Ascending aorta (tissue), 2 donors: ENCODE measurements around the gene KLHL14. TPM values are rescaled to one million over a fixed set of nuclear protein-coding genes. Genes with fewer than 3 reads are reported as not detected.

Experiments used
- DNase-seq, 2 donors: peaks; one replicate each; pipeline ENCODE4 v3.0.0-alpha.2; 2019; ENCODE audit warnings: low spot score in 2 of 2
- H3K27ac ChIP-seq, 2 donors: fragments of 200-600 bp; sonication (generic); one replicate each; pipeline ENCODE4 v1.5.1; 2016 to 2017; ENCODE audit warnings: mild to moderate bottlenecking in 1 of 2
- H3K27me3 ChIP-seq: fragments of 200-600 bp; sonication (generic); one replicate; pipeline ENCODE4 v1.5.1; 2017
- H3K36me3 ChIP-seq, 2 donors: fragments of 200-600 bp; sonication (generic); one replicate each; pipeline ENCODE4 v1.5.1; 2016
- H3K4me1 ChIP-seq, 2 donors: fragments of 200-600 bp; sonication (generic); one replicate each; pipeline ENCODE4 v1.5.1; 2016 to 2017; ENCODE audit warnings: mild to moderate bottlenecking in 1 of 2
- H3K4me3 ChIP-seq, 2 donors: fragments of 200-600 bp; sonication (generic); one replicate each; pipeline ENCODE4 v1.5.1; 2016 to 2017; ENCODE audit warnings: mild to moderate bottlenecking in 1 of 2
- H3K9me3 ChIP-seq, 2 donors: fragments of 200-600 bp; sonication (generic); one replicate each; pipeline ENCODE4 v1.5.1; 2016
- intact Hi-C: fragments of 100-400 bp; cut with DNase I; formaldehyde crosslinking; loops from one replicate; pipeline ENCODE4 v1.15.1; 2023
- total RNA-seq: library from RNA; depleted of rRNA; stranded (reverse); fragments of >200 nt; gene quantifications from one replicate; pipeline ENCODE4 v1.1.0, GENCODE V29; 2016
- TF ChIP-seq, protein P1 (sequence below), 3 experiments: fragments of 200-600 bp in 2 of 3; fragments of 450-650 bp in 1 of 3; sonication (generic) in 2 of 3; IDR thresholded peaks; one replicate each; pipeline ENCODE4 v1.5.1; 2016 to 2019; ENCODE audit warnings: antibody characterized with exemption in 3 of 3, mild to moderate bottlenecking in 1 of 3, moderate library complexity in 1 of 3

Gene KLHL14
- total RNA-seq, 1 donor from 2014 or later = not detected

DNA sequence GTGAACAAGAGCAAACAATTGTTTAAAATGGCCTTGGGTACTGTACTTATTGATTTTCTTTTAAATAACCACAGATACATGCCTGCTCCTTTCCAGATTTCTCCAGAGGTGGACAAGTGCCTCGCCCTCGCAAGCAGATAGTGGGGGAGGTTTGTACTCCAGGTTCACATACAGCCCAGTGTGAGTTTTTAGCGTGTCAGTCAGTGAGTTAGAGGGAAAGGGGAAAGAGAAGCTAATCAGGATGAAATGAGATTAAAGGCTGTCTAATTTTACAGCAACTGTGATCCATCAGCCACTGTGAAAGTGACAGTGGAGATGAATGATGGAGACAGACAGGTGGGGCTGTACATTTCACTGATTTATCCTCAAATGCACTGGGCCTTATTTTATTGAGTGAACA lies 74.7 kb downstream of the KLHL14 start:
- TF ChIP-seq, protein P1, sequence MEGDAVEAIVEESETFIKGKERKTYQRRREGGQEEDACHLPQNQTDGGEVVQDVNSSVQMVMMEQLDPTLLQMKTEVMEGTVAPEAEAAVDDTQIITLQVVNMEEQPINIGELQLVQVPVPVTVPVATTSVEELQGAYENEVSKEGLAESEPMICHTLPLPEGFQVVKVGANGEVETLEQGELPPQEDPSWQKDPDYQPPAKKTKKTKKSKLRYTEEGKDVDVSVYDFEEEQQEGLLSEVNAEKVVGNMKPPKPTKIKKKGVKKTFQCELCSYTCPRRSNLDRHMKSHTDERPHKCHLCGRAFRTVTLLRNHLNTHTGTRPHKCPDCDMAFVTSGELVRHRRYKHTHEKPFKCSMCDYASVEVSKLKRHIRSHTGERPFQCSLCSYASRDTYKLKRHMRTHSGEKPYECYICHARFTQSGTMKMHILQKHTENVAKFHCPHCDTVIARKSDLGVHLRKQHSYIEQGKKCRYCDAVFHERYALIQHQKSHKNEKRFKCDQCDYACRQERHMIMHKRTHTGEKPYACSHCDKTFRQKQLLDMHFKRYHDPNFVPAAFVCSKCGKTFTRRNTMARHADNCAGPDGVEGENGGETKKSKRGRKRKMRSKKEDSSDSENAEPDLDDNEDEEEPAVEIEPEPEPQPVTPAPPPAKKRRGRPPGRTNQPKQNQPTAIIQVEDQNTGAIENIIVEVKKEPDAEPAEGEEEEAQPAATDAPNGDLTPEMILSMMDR (IDR thresholded peaks at IDR 0.05) = no peak
- no peaks in the 10 kb centered on the region for H3K4me1 ChIP-seq
- H3K27me3 ChIP-seq = no peaks in the 10 kb centered on the region
- H3K36me3 ChIP-seq = no peaks in the 10 kb centered on the region
- intact Hi-C loops = no loop called here
- H3K9me3 ChIP-seq = no peaks in the 10 kb centered on the region
- DNase-seq = no peak
- no peak overlapping the region for H3K27ac ChIP-seq
- no peak overlapping the region for H3K4me3 ChIP-seq

DNA sequence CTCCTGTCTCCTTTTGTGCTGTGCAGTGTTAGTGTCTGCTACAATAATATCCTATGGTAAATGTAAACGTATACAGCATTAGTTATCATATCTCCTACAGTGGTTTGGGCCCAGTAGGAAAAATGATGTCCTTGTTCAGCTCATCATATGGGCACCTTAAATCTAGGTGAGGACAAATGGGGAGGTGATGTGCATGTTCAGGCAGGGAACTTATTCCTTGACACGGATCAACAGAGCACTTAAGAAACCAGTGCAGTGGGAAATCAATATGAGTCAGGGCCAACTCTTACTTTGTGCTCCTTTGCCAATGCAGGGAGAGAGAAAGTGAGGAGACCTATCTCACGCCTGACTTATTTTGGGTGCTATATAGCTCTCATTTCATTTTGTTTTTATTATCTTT lies 76.4 kb downstream of the KLHL14 start:
- H3K9me3 ChIP-seq = no peaks in the 10 kb centered on the region
- intact Hi-C loops = no loop called here
- no peaks in the 10 kb centered on the region for H3K4me1 ChIP-seq
- DNase-seq = no peak
- H3K27ac ChIP-seq = no peak overlapping the region
- no peak overlapping the region for H3K4me3 ChIP-seq
- H3K27me3 ChIP-seq = no peaks in the 10 kb centered on the region
- TF ChIP-seq, protein P1 (IDR thresholded peaks at IDR 0.05) = no peak
- no peaks in the 10 kb centered on the region for H3K36me3 ChIP-seq

DNA sequence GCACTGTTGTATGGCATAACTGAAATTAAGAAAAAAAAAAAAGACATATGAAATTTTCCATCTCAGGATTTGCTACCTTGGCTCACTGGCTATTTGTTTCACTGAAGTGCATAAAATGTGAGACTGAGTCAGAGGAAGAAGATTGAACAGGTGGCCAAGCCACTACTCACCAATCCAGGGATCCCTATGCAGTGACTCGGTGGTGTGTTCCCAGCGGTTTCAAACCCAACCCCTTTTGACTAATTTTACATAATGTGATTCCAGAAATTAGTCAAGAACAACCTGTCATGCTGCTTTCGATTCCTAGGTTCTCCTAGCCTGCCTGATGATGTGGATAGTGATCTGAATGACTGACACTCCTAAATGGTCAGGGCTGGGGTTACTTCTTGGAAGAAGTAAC lies 77.3 kb downstream of the KLHL14 start:
- H3K4me1 ChIP-seq = no peaks in the 10 kb centered on the region
- intact Hi-C loops = no loop called here
- DNase-seq = no peak
- H3K4me3 ChIP-seq = no peak overlapping the region
- no peaks in the 10 kb centered on the region for H3K27me3 ChIP-seq
- TF ChIP-seq, protein P1 (IDR thresholded peaks at IDR 0.05) = no peak
- H3K9me3 ChIP-seq = no peaks in the 10 kb centered on the region
- no peak overlapping the region for H3K27ac ChIP-seq
- no peaks in the 10 kb centered on the region for H3K36me3 ChIP-seq

DNA sequence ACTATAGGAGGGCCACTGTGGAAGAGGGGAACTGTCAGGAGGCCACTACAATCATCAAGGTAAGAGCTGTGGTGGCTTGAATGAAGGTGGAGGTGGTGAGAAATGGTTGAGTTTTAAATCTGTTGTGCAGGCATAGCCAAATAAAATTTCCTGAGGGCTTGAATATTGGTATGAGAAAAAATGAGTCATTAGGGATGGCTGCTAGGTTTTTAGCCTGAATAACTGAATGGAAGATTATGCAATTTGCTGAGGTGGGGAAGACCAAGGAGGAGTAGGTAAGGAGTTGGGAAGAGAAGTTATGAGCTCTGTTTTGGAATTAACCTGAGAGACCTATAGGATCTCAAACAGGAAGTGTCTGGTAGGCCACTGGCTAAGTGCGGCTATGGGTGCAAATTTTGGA lies 84.0 kb downstream of the KLHL14 start:
- intact Hi-C loops = no loop called here
- Histone ChIP-seq H3K9me3 (no peaks in the 10 kb centered on the region), H3K4me3 (no peak overlapping the region), H3K27me3 (no peaks in the 10 kb centered on the region), H3K4me1 (no peaks in the 10 kb centered on the region), H3K27ac (no peak overlapping the region), H3K36me3 (no peaks in the 10 kb centered on the region)
- TF ChIP-seq, protein P1 (IDR thresholded peaks at IDR 0.05) = no peak
- DNase-seq = no peak

DNA sequence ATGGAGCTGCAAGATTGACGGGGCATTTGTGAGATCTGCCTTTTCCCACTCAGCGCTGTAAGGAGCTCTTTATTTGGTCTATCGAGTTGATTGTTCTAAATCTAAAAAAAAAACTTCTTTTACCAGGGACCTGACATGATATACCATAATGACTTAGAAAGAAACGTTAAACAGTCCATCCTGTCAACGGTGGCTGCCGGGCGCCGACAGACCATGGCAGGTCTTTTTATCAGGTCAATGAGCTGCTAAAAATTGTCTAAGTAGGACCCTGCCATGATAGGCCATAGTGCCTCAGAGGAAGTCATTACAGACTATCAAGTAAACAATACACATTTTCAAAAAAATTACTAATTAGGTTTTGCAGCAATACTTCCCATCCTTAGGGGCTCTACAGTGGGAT lies 87.9 kb downstream of the KLHL14 start:
- H3K9me3 ChIP-seq = no peaks in the 10 kb centered on the region
- no peak for DNase-seq
- no peak overlapping the region for H3K4me3 ChIP-seq
- intact Hi-C loops = no loop called here
- TF ChIP-seq, protein P1 (IDR thresholded peaks at IDR 0.05) = no peak
- no peaks in the 10 kb centered on the region for H3K27me3 ChIP-seq
- no peak overlapping the region for H3K27ac ChIP-seq
- no peaks in the 10 kb centered on the region for H3K4me1 ChIP-seq
- no peaks in the 10 kb centered on the region for H3K36me3 ChIP-seq

DNA sequence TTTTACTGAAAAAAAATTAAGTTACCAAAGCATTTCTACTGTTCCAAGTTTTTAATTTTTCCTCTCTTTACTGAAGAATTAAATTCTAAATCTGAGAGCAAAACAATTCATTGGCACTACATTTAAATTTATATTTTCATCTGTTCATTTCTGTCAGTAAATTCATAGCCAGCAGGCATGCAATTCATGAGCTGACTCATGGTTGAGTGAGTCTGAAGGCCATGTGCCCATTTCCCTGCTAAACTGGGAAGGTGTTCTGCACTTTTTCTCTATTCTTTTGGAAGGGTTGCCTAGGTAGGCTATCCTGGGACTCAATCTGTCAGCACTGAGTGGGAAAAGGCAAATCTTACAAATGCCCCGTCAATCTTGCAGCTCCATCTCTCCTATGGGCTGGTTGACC lies 88.7 kb downstream of the KLHL14 start:
- H3K27me3 ChIP-seq = no peaks in the 10 kb centered on the region
- TF ChIP-seq, protein P1 (IDR thresholded peaks at IDR 0.05) = no peak
- H3K27ac ChIP-seq = no peak overlapping the region
- DNase-seq = no peak
- no peak overlapping the region for H3K4me3 ChIP-seq
- intact Hi-C loops = no loop called here
- no peaks in the 10 kb centered on the region for H3K9me3 ChIP-seq
- no peaks in the 10 kb centered on the region for H3K36me3 ChIP-seq
- no peaks in the 10 kb centered on the region for H3K4me1 ChIP-seq
